CD4-positive, alpha-beta T cell treated with Interleukin-6 at 100 ng/mL for 8 hours (primary cell): ENCODE data around the gene CDKAL1.
"Not testable (repeated sequence)": the region's sequence is repeated elsewhere in the genome, so short reads cannot be mapped to it uniquely, and the experiment has no call there.

Experiments used
- DNase-seq: peaks from one replicate; pipeline ENCODE4 v3.0.0-alpha.2; 2020; ENCODE audit warnings: mixed read lengths, low spot score

The CDKAL1 gene

GRCh38 chr6:20594299-20594853, 60.1 kb downstream of the CDKAL1 start:
- not testable (repeated sequence) for DNase-seq

GRCh38 chr6:20599302-20600051, 65.2 kb downstream of the CDKAL1 start:
- no peak for DNase-seq

GRCh38 chr6:20600831-20601230, 66.6 kb downstream of the CDKAL1 start:
- DNase-seq = no peak

GRCh38 chr6:20604159-20604558, 69.9 kb downstream of the CDKAL1 start:
- no peak for DNase-seq

- no peak for DNase-seq
These were observed 70.8 kb downstream of the CDKAL1 start for GRCh38 chr6:20605061-20605460.

- no peak for DNase-seq
These were observed 71.3 kb downstream of the CDKAL1 start for GRCh38 chr6:20605581-20605980.

GRCh38 chr6:20606831-20607230, 72.6 kb downstream of the CDKAL1 start:
- no peak for DNase-seq

GRCh38 chr6:20608356-20608755, 74.1 kb downstream of the CDKAL1 start:
- no peak for DNase-seq

GRCh38 chr6:20608905-20609304, 74.6 kb downstream of the CDKAL1 start:
- DNase-seq = no peak

- DNase-seq = not testable (repeated sequence)
These were observed 75.7 kb downstream of the CDKAL1 start for GRCh38 chr6:20609924-20610323.

GRCh38 chr6:20610636-20611370, 76.5 kb downstream of the CDKAL1 start:
- DNase-seq = no peak

- not testable (repeated sequence) for DNase-seq
These were observed 83.3 kb downstream of the CDKAL1 start for GRCh38 chr6:20617537-20617936.

GRCh38 chr6:20620043-20620442, 85.8 kb downstream of the CDKAL1 start:
- DNase-seq = no peak

GRCh38 chr6:20623761-20624160, 89.5 kb downstream of the CDKAL1 start:
- DNase-seq = no peak

GRCh38 chr6:20626165-20626564, 91.9 kb downstream of the CDKAL1 start:
- no peak for DNase-seq

- no peak for DNase-seq
These were observed 95.3 kb downstream of the CDKAL1 start for GRCh38 chr6:20629509-20629908.

GRCh38 chr6:20630136-20630535, 95.9 kb downstream of the CDKAL1 start:
- no peak for DNase-seq

GRCh38 chr6:20630617-20631548, 96.6 kb downstream of the CDKAL1 start:
- DNase-seq = no peak

- no peak for DNase-seq
These were observed 97.3 kb downstream of the CDKAL1 start for GRCh38 chr6:20631549-20631924.

- no peak for DNase-seq
These were observed 98.4 kb downstream of the CDKAL1 start for GRCh38 chr6:20632696-20633095.

- DNase-seq = no peak
These were observed 99.5 kb downstream of the CDKAL1 start for GRCh38 chr6:20633566-20634340.
